IMR-90 (cell line): ENCODE results near the gene GCC1. TPM values are rescaled to one million over a fixed set of nuclear protein-coding genes. Genes with fewer than 3 reads are reported as not detected.
A peak's percentile ranks its signal among the peaks of the same experiment; 100 is the strongest.

ENCODE experiments used
- ATAC-seq: fragments of 200-7000 bp; cut with Tn5 transposase; 2 replicates; pipeline ENCODE4 v1.9.1; 2020; ENCODE audit warnings: low read depth, mild to moderate bottlenecking, moderate library complexity
- BruUV-seq: library from RNA; stranded (reverse); fragments of 400-500 nt; replicated peaks from 2 replicates; lab custom pipeline; 2021; lab: Mats Ljungman, UMichigan
- CTCF ChIA-PET: fragments of 300-600 bp; formaldehyde crosslinking; extraction: SDS; loops from one replicate; lab custom pipeline; 2021; ENCODE audit warnings: antibody characterized with exemption; lab: Yijun Ruan, JAX
- POLR2A ChIA-PET: fragments of 300-600 bp; sonication (Branson Sonifier 250); formaldehyde crosslinking; loops from one replicate; lab custom pipeline; 2022; ENCODE audit warnings: antibody characterized with exemption; ENCODE audit not compliant: unreplicated experiment; lab: Charles Lee
- DNase-seq: peaks from one replicate; pipeline ENCODE4 v3.0.0; 2013
- H2AFZ ChIP-seq: replicated peaks from 2 replicates; pipeline ENCODE3; 2013; ENCODE audit warnings: low read length, mild to moderate bottlenecking; ENCODE audit not compliant: poor library complexity
- H2AK5ac ChIP-seq: 2 replicates; pipeline ENCODE4 v1.6.1; 2013; ENCODE audit warnings: low read depth, low read length, inconsistent platforms
- H2AK9ac ChIP-seq: replicated peaks from 2 replicates; pipeline ENCODE3; 2013; ENCODE audit warnings: mild to moderate bottlenecking, low read depth, low read length, moderate library complexity; ENCODE audit not compliant: poor library complexity
- H2BK120ac ChIP-seq: 2 replicates; pipeline ENCODE4 v1.6.1; 2013; ENCODE audit warnings: low read depth, low read length, inconsistent platforms
- H2BK15ac ChIP-seq: 3 replicates; pipeline ENCODE4 v1.6.1; 2013; ENCODE audit warnings: low read depth, low read length, inconsistent platforms
- H2BK20ac ChIP-seq: 2 replicates; pipeline ENCODE4 v1.6.1; 2013; ENCODE audit warnings: low read depth, mild to moderate bottlenecking, inconsistent platforms, low read length, moderate library complexity
- H2BK5ac ChIP-seq: 2 replicates; pipeline ENCODE4 v1.6.1; 2013; ENCODE audit warnings: mild to moderate bottlenecking, low read depth, low read length, inconsistent platforms; ENCODE audit not compliant: poor library complexity, severe bottlenecking
- H3K14ac ChIP-seq: replicated peaks from 2 replicates; pipeline ENCODE4 v1.6.1; 2013; ENCODE audit warnings: low read depth, low read length, inconsistent platforms
- H3K18ac ChIP-seq: 2 replicates; pipeline ENCODE4 v1.6.1; 2013; ENCODE audit warnings: low read depth, low read length, control low read depth
- H3K23ac ChIP-seq: 2 replicates; pipeline ENCODE4 v1.6.1; 2013; ENCODE audit warnings: low read depth, low read length, inconsistent platforms
- H3K27ac ChIP-seq: 2 replicates; pipeline ENCODE4 v1.5.1; 2013; ENCODE audit warnings: mild to moderate bottlenecking, control low read depth, low read length; ENCODE audit not compliant: insufficient read depth
- H3K27me3 ChIP-seq: 2 replicates; pipeline ENCODE4 v1.6.1; 2013; ENCODE audit warnings: low read length; ENCODE audit not compliant: control insufficient read depth, insufficient read depth
- H3K36me3 ChIP-seq: 2 replicates; pipeline ENCODE4 v1.6.1; 2013; ENCODE audit warnings: low read length, mixed read lengths; ENCODE audit not compliant: control insufficient read depth, insufficient read depth
- H3K4ac ChIP-seq: 2 replicates; pipeline ENCODE4 v1.6.1; 2013; ENCODE audit warnings: low read depth, low read length, inconsistent platforms
- H3K4me1 ChIP-seq: 2 replicates; pipeline ENCODE4 v1.6.1; 2013; ENCODE audit warnings: low read length, mixed read lengths; ENCODE audit not compliant: control insufficient read depth, insufficient read depth
- H3K4me2 ChIP-seq: 2 replicates; pipeline ENCODE4 v1.6.1; 2013; ENCODE audit warnings: low read depth, mild to moderate bottlenecking, control low read depth, low read length, moderate library complexity
- H3K4me3 ChIP-seq: 2 replicates; pipeline ENCODE4 v1.5.1; 2013; ENCODE audit warnings: low read depth, mild to moderate bottlenecking, control low read depth, low read length, moderate library complexity; ENCODE audit not compliant: insufficient read depth
- H3K56ac ChIP-seq: 2 replicates; pipeline ENCODE4 v1.6.1; 2013; ENCODE audit warnings: low read length, inconsistent platforms; ENCODE audit not compliant: insufficient read depth; ENCODE audit errors: extremely low read depth
- H3K79me1 ChIP-seq, 2 experiments: 2 replicates each; pipeline ENCODE4 v1.6.1; 2013; ENCODE audit warnings: low read length in 2 of 2, inconsistent platforms in 1 of 2, low read depth in 1 of 2
- H3K9ac ChIP-seq: 2 replicates; pipeline ENCODE4 v1.6.1; 2013; ENCODE audit warnings: low read depth, low read length, control low read depth
- H3K9me1 ChIP-seq: 2 replicates; pipeline ENCODE4 v1.6.1; 2013; ENCODE audit warnings: low read length, inconsistent platforms; ENCODE audit not compliant: insufficient read depth
- H3K9me3 ChIP-seq: 2 replicates; pipeline ENCODE4 v1.6.1; 2013; ENCODE audit warnings: low read length; ENCODE audit not compliant: control insufficient read depth, insufficient read depth
- H4K20me1 ChIP-seq: 2 replicates; pipeline ENCODE4 v1.6.1; 2013; ENCODE audit warnings: low read length, inconsistent platforms; ENCODE audit not compliant: insufficient read depth
- H4K5ac ChIP-seq: 2 replicates; pipeline ENCODE4 v1.6.1; 2013; ENCODE audit warnings: mild to moderate bottlenecking, low read depth, low read length, control low read depth
- H4K8ac ChIP-seq, 2 experiments: 2 replicates each; pipeline ENCODE4 v1.6.1; 2013; ENCODE audit warnings: low read depth in 2 of 2, low read length in 2 of 2, control low read depth in 1 of 2, inconsistent platforms in 1 of 2
- H4K91ac ChIP-seq: 2 replicates; pipeline ENCODE4 v1.6.1; 2013; ENCODE audit warnings: low read depth, low read length, inconsistent platforms; ENCODE audit not compliant: insufficient read depth
- BHLHE40 ChIP-seq: fragments of 150-350 bp; IDR thresholded peaks from 2 replicates; pipeline ENCODE4 v1.6.1; 2016; ENCODE audit warnings: mild to moderate bottlenecking, low read depth, low read length
- CHD1 ChIP-seq: IDR thresholded peaks from 2 replicates; pipeline ENCODE4 v1.6.1; 2012; ENCODE audit warnings: low read depth, low read length, improper control_type of control experiment
- CTCF ChIP-seq: conservative IDR thresholded peaks from 2 replicates; pipeline ENCODE4 v1.5.1; 2012; ENCODE audit warnings: mild to moderate bottlenecking, low read depth, low read length, improper control_type of control experiment
- FOS ChIP-seq: fragments of 150-350 bp; IDR thresholded peaks from 2 replicates; pipeline ENCODE4 v1.6.1; 2016; ENCODE audit warnings: low read depth, low read length
- POLR2A ChIP-seq: IDR thresholded peaks from 2 replicates; pipeline ENCODE4 v1.6.1; 2012; ENCODE audit warnings: mild to moderate bottlenecking, low read depth, low read length
- RFX5 ChIP-seq: IDR thresholded peaks from 2 replicates; pipeline ENCODE4 v1.8.0; 2012; ENCODE audit warnings: low read depth, mild to moderate bottlenecking, low read length, moderate library complexity
- SMC3 ChIP-seq: fragments of 150-350 bp; IDR thresholded peaks from 2 replicates; pipeline ENCODE4 v1.6.1; 2016; ENCODE audit warnings: low read depth, mild to moderate bottlenecking, antibody characterized with exemption, low read length, moderate library complexity
- WGBS, 2 experiments: methylation state at CpG; one replicate each; pipeline versions ENCODE4 v1.1.5 to v1.1.7; 2013; ENCODE audit warnings: missing lambda C conversion rate in 2 of 2; ENCODE audit not compliant: insufficient read length in 1 of 2; ENCODE audit errors: extremely low coverage in 2 of 2; 5-methylcytosine and 5-hydroxymethylcytosine counted together
- dilution Hi-C: fragments of 300-500 bp; cut with HindIII; formaldehyde crosslinking; loops from one replicate; pipeline ENCODE4 v1.14.3; 2018; ENCODE audit warnings: low sequenced_read_pairs; ENCODE audit not compliant: unreplicated experiment
- in situ Hi-C: fragments of 300-500 bp; cut with MboI; formaldehyde crosslinking; loops from 3 replicates; pipeline ENCODE4 v1.14.3; 2019; ENCODE audit warnings: low sequenced_read_pairs, inconsistent platforms, mixed read lengths
- intact Hi-C: fragments of 100-400 bp; cut with micrococcal nuclease; formaldehyde crosslinking; loops from 2 replicates; pipeline ENCODE4 v1.10.0; 2022
- polyA plus RNA-seq, 3 experiments: library from polyadenylated mRNA; depleted of rRNA; stranded (reverse); fragments of >200 nt; gene quantifications; 2 replicates each; pipeline ENCODE4 v1.2.3, GENCODE V29; 2012; ENCODE audit warnings: low replicate concordance in 1 of 3
- total RNA-seq: library from RNA; depleted of rRNA; stranded (reverse); fragments of >200 nt; gene quantifications from 2 replicates; pipeline ENCODE4 v1.2.3, GENCODE V29; 2012
- TF ChIP-seq, protein P1 (sequence below): fragments of 150-350 bp; IDR thresholded peaks from 2 replicates; pipeline ENCODE4 v1.6.1; 2016; ENCODE audit warnings: low read depth, mild to moderate bottlenecking, low read length, moderate library complexity, borderline replicate concordance

GCC1 gene
- total and polyA plus RNA-seq, 2 of the 4 experiments (the other 2 are of a cell fraction), result 6.1 to 22.9 TPM

- Histone ChIP-seq H2BK15ac (no peak overlapping the region), H2AK9ac (no peak overlapping the region), H3K27me3 (peaks cover 63% of the 10 kb centered on the region), H3K27ac (no peak overlapping the region), H3K18ac (no peak overlapping the region), H2BK120ac (no peak overlapping the region), H2BK20ac (no peak overlapping the region), H3K9me3 (no peaks in the 10 kb centered on the region; the same call in 1 of the 2 replicates), H3K9ac (no peak overlapping the region), H3K4me3 (no peak overlapping the region), H2AFZ (peak overlapping the region; percentile 41), H2BK5ac (no peak overlapping the region), H4K5ac (no peak overlapping the region), H3K56ac (no peak overlapping the region), H3K9me1 (no peaks in the 10 kb centered on the region), H4K8ac (no peak overlapping the region), H3K4me1 (0 out of 2 replicates have a peak, but pooled peaks cover 2% of the 10 kb centered on the region), H2AK5ac (no peak overlapping the region), H3K4ac (no peak overlapping the region), H4K20me1 (no peaks in the 10 kb centered on the region), H3K79me1 (no peaks in the 10 kb centered on the region), H3K36me3 (no peaks in the 10 kb centered on the region), H3K4me2 (no peak overlapping the region; the same call in 1 of the 2 replicates), H4K91ac (no peak overlapping the region), H3K14ac (no peak overlapping the region), H3K23ac (no peak overlapping the region)
- BruUV-seq, result no TSS peak
- no peak for DNase-seq
- intact Hi-C loops, result no loop called here
- no peak; the same call in 1 of the 2 replicates for ATAC-seq
- dilution Hi-C loops, result no loop called here
- ChIA-PET POLR2A (no interaction called here), CTCF (no interaction called here)
- no peak for TF ChIP-seq CTCF
- no peak for TF ChIP-seq FOS
- no peak for TF ChIP-seq POLR2A
- TF ChIP-seq, protein P1, sequence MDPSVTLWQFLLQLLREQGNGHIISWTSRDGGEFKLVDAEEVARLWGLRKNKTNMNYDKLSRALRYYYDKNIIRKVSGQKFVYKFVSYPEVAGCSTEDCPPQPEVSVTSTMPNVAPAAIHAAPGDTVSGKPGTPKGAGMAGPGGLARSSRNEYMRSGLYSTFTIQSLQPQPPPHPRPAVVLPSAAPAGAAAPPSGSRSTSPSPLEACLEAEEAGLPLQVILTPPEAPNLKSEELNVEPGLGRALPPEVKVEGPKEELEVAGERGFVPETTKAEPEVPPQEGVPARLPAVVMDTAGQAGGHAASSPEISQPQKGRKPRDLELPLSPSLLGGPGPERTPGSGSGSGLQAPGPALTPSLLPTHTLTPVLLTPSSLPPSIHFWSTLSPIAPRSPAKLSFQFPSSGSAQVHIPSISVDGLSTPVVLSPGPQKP, result no peak
- TF ChIP-seq SMC3, result no peak
- TF ChIP-seq RFX5, result no peak
- no peak for TF ChIP-seq CHD1
- TF ChIP-seq BHLHE40, result no peak
- in situ Hi-C loops, result no loop called here
- WGBS, 2 experiments, result 8% methylated on average over 9 of the region's 24 CpGs; no CpG with 5 or more reads in 1 of the 2 experiments
These were observed 35.2 kb upstream of the GCC1 start for GRCh38 chr7:127620406-127621233.
